ENCODE measurements around the gene UAP1.

GRCh38 chr1:162596514-162597170, 35.1 kb downstream of the UAP1 start:
- no peak for TF ChIP-seq POLR2AphosphoS5 (IDR thresholded peaks at IDR 0.05; ENCODE audit: borderline replicate concordance, low read depth, low read length)
- TF ChIP-seq EZH2 (IDR thresholded peaks at IDR 0.05), result no peak
- no peak for TF ChIP-seq FOXP2 (optimal IDR thresholded peaks at IDR 0.05; ENCODE audit: control extremely low read depth, extremely low read length, insufficient read depth)
